Omental fat pad (tissue), 4 donors: ENCODE measurements around the gene NPAS3. TPM values are rescaled to one million over a fixed set of nuclear protein-coding genes. Genes with fewer than 3 reads are reported as not detected.

ENCODE experiments used
- ATAC-seq: fragments of 150-250 bp; one replicate; pipeline ENCODE4 v1.9.1; 2016; ENCODE audit warnings: mild to moderate bottlenecking, moderate library complexity; ENCODE audit not compliant: low FRiP score
- DNase-seq: peaks from one replicate; pipeline ENCODE4 v3.0.0-alpha.2; 2019; ENCODE audit warnings: low spot score
- CTCF ChIP-seq, 3 donors: fragments of 450-650 bp; IDR thresholded peaks; one replicate each; pipeline ENCODE4 v1.5.1; 2016 to 2017; ENCODE audit warnings: antibody characterized with exemption in 3 of 3, mild to moderate bottlenecking in 3 of 3, moderate library complexity in 2 of 3
- total RNA-seq, 4 donors: library from RNA; depleted of rRNA; stranded (reverse); fragments of >200 nt; gene quantifications; one replicate each; pipeline ENCODE4 v1.1.0, GENCODE V29; 2016

NPAS3 gene
- total RNA-seq, 4 donors from 2014 or later = 0.79 to 6.0 (median 2.5) TPM

- ATAC-seq = no peak
- TF ChIP-seq CTCF (IDR thresholded peaks at IDR 0.05) = no peak
- no peak for DNase-seq
Observed at GRCh38 chr14:33700052-33700451, 761.4 kb downstream of the NPAS3 start.

GRCh38 chr14:33702293-33702692 is 763.6 kb downstream of the NPAS3 start:
- no peak for TF ChIP-seq CTCF (IDR thresholded peaks at IDR 0.05)
- ATAC-seq (no peak), DNase-seq (no peak)

GRCh38 chr14:33704481-33704880 is 765.8 kb downstream of the NPAS3 start:
- no peak for TF ChIP-seq CTCF (IDR thresholded peaks at IDR 0.05)
- no peak for DNase-seq
- no peak for ATAC-seq

GRCh38 chr14:33705490-33705889 is 766.8 kb downstream of the NPAS3 start:
- DNase-seq (no peak), ATAC-seq (no peak)
- no peak for TF ChIP-seq CTCF (IDR thresholded peaks at IDR 0.05)

- no peak for ATAC-seq
- no peak for DNase-seq
- TF ChIP-seq CTCF (IDR thresholded peaks at IDR 0.05) = no peak
Observed at GRCh38 chr14:33707716-33708115, 769.0 kb downstream of the NPAS3 start.

- DNase-seq (no peak), ATAC-seq (no peak)
- no peak for TF ChIP-seq CTCF (IDR thresholded peaks at IDR 0.05)
Observed at GRCh38 chr14:33709283-33709682, 770.6 kb downstream of the NPAS3 start.

GRCh38 chr14:33709711-33710110 is 771.0 kb downstream of the NPAS3 start:
- ATAC-seq = no peak
- no peak for DNase-seq
- no peak for TF ChIP-seq CTCF (IDR thresholded peaks at IDR 0.05)
